ENCODE data around the gene CMIP.
"Not testable (repeated sequence)": the region's sequence is repeated elsewhere in the genome, so short reads cannot be mapped to it uniquely, and the experiment has no call there.

CMIP gene

GRCh38 chr16:81520560-81521135 is 76.0 kb downstream of the CMIP start:
- no peak for DNase-seq

GRCh38 chr16:81521141-81521626 is 76.6 kb downstream of the CMIP start:
- DNase-seq: no peak

- DNase-seq: no peak
Observed at GRCh38 chr16:81522108-81522701, 77.6 kb downstream of the CMIP start.

GRCh38 chr16:81522851-81523250 is 78.2 kb downstream of the CMIP start:
- not testable (repeated sequence) for DNase-seq

GRCh38 chr16:81523387-81524115 is 78.9 kb downstream of the CMIP start:
- no peak for DNase-seq

- DNase-seq: no peak
Observed at GRCh38 chr16:81524382-81524781, 79.8 kb downstream of the CMIP start.

- DNase-seq: not testable (repeated sequence)
Observed at GRCh38 chr16:81524885-81525284, 80.3 kb downstream of the CMIP start.

GRCh38 chr16:81526199-81526598 is 81.6 kb downstream of the CMIP start:
- DNase-seq: no peak

- peak; percentile 46 for DNase-seq
Observed at GRCh38 chr16:81526935-81527334, 82.3 kb downstream of the CMIP start.

- no peak for DNase-seq
Observed at GRCh38 chr16:81527477-81528178, 83.0 kb downstream of the CMIP start.

- DNase-seq: no peak
Observed at GRCh38 chr16:81528256-81528655, 83.6 kb downstream of the CMIP start.

- DNase-seq: no peak
Observed at GRCh38 chr16:81530296-81530721, 85.7 kb downstream of the CMIP start.

- no peak for DNase-seq
Observed at GRCh38 chr16:81530814-81531213, 86.2 kb downstream of the CMIP start.

GRCh38 chr16:81531419-81531821 is 86.8 kb downstream of the CMIP start:
- no peak for DNase-seq

- no peak for DNase-seq
Observed at GRCh38 chr16:81532491-81533174, 88.0 kb downstream of the CMIP start.

GRCh38 chr16:81533175-81533507 is 88.5 kb downstream of the CMIP start:
- no peak for DNase-seq

- DNase-seq: no peak
Observed at GRCh38 chr16:81535679-81536360, 91.2 kb downstream of the CMIP start.

GRCh38 chr16:81536648-81537047 is 92.0 kb downstream of the CMIP start:
- no peak for DNase-seq

GRCh38 chr16:81537721-81538561 is 93.3 kb downstream of the CMIP start:
- DNase-seq: no peak

GRCh38 chr16:81539009-81539758 is 94.6 kb downstream of the CMIP start:
- DNase-seq: no peak
